Mesodermal cell (in vitro differentiated cells): ENCODE data around the gene ACER2.
A peak's percentile ranks its signal among the peaks of the same experiment; 100 is the strongest.

Experiments used
- H3K27ac ChIP-seq: 2 replicates; pipeline ENCODE4 v1.7.0; 2013; ENCODE audit warnings: mild to moderate bottlenecking, low read depth, low read length, moderate library complexity; ENCODE audit not compliant: severe bottlenecking
- H3K36me3 ChIP-seq: 2 replicates; pipeline ENCODE4 v1.7.1; 2013; ENCODE audit warnings: mild to moderate bottlenecking, low read length, moderate library complexity; ENCODE audit not compliant: control insufficient read depth, insufficient read depth
- H3K4me1 ChIP-seq: one replicate; pipeline ENCODE4 v1.7.1; 2013; ENCODE audit warnings: mild to moderate bottlenecking, low read length; ENCODE audit not compliant: insufficient read depth, control insufficient read depth, poor library complexity, severe bottlenecking
- H3K4me3 ChIP-seq: 2 replicates; pipeline ENCODE4 v1.7.0; 2013; ENCODE audit warnings: low read length, control low read depth, mild to moderate bottlenecking; ENCODE audit not compliant: insufficient read depth, poor library complexity, severe bottlenecking; ENCODE audit errors: extremely low read depth
- H3K9me3 ChIP-seq: 2 replicates; pipeline ENCODE4 v1.7.1; 2013; ENCODE audit warnings: mild to moderate bottlenecking, low read length, moderate library complexity; ENCODE audit not compliant: control insufficient read depth
- WGBS, 2 experiments: methylation state at CpG; one replicate each; pipeline ENCODE4 v1.1.5; 2013; ENCODE audit warnings: missing lambda C conversion rate in 2 of 2; ENCODE audit not compliant: insufficient coverage in 2 of 2; 5-methylcytosine and 5-hydroxymethylcytosine counted together

Gene ACER2

GRCh38 chr9:19451240-19452087 lies 42.7 kb downstream of the ACER2 start:
- Histone ChIP-seq H3K27ac (no peak overlapping the region), H3K4me1 (no peaks in the 10 kb centered on the region), H3K4me3 (no peak overlapping the region), H3K9me3 (no peaks in the 10 kb centered on the region), H3K36me3 (peaks cover 14% of the 10 kb centered on the region)
- 89 to 94% methylated on average over 9 of the region's 9 CpGs for WGBS, 2 experiments

GRCh38 chr9:19456426-19456825 lies 47.6 kb downstream of the ACER2 start:
- Histone ChIP-seq H3K36me3 (peaks cover 5% of the 10 kb centered on the region), H3K4me1 (no peaks in the 10 kb centered on the region), H3K9me3 (no peaks in the 10 kb centered on the region), H3K27ac (no peak overlapping the region), H3K4me3 (no peak overlapping the region)
- WGBS, 2 experiments: 60 to 86% methylated on average over 2 to 3 of the region's 3 CpGs

GRCh38 chr9:19456996-19457692 lies 48.3 kb downstream of the ACER2 start:
- no peaks in the 10 kb centered on the region for H3K36me3 ChIP-seq
- no peaks in the 10 kb centered on the region for H3K4me1 ChIP-seq
- WGBS, 2 experiments: 21 to 36% methylated on average over 9 to 10 of the region's 12 CpGs
- H3K4me3 ChIP-seq: no peak overlapping the region
- no peaks in the 10 kb centered on the region for H3K9me3 ChIP-seq
- H3K27ac ChIP-seq: no peak overlapping the region

GRCh38 chr9:19457693-19458009 lies 48.8 kb downstream of the ACER2 start:
- no peaks in the 10 kb centered on the region for H3K9me3 ChIP-seq
- no peak overlapping the region for H3K27ac ChIP-seq
- no peaks in the 10 kb centered on the region for H3K4me1 ChIP-seq
- H3K36me3 ChIP-seq: no peaks in the 10 kb centered on the region
- H3K4me3 ChIP-seq: no peak overlapping the region
- WGBS, 2 experiments: 0 to 8% methylated on average over 1 of the region's 5 CpGs

GRCh38 chr9:19460243-19460642 lies 51.4 kb downstream of the ACER2 start:
- no peaks in the 10 kb centered on the region for H3K36me3 ChIP-seq
- H3K9me3 ChIP-seq: peaks cover 6% of the 10 kb centered on the region
- H3K4me3 ChIP-seq: no peak overlapping the region
- WGBS, 2 experiments: 89 to 91% methylated on average over 3 to 5 of the region's 6 CpGs
- H3K4me1 ChIP-seq: no peaks in the 10 kb centered on the region
- no peak overlapping the region for H3K27ac ChIP-seq

- peaks cover 6% of the 10 kb centered on the region for H3K9me3 ChIP-seq
- no peaks in the 10 kb centered on the region for H3K4me1 ChIP-seq
- WGBS, 2 experiments: 95 to 96% methylated on average over 9 to 19 of the region's 26 CpGs
- no peak overlapping the region for H3K27ac ChIP-seq
- H3K4me3 ChIP-seq: no peak overlapping the region
- H3K36me3 ChIP-seq: no peaks in the 10 kb centered on the region
These were observed 52.3 kb downstream of the ACER2 start for GRCh38 chr9:19461135-19461534.

GRCh38 chr9:19464061-19464763 lies 55.4 kb downstream of the ACER2 start:
- Histone ChIP-seq H3K27ac (no peak overlapping the region), H3K9me3 (peaks cover 6% of the 10 kb centered on the region), H3K4me3 (peak overlapping the region; percentile 41), H3K4me1 (no peaks in the 10 kb centered on the region), H3K36me3 (no peaks in the 10 kb centered on the region)
- WGBS, 2 experiments: 81 to 85% methylated on average over 17 to 21 of the region's 23 CpGs

- 21 to 29% methylated on average over 35 to 40 of the region's 49 CpGs for WGBS, 2 experiments
- Histone ChIP-seq H3K4me3 (peak overlapping the region; percentile 41), H3K9me3 (peaks cover 6% of the 10 kb centered on the region)
These were observed 56.2 kb downstream of the ACER2 start for GRCh38 chr9:19464764-19465585.

GRCh38 chr9:19465586-19466279 lies 56.9 kb downstream of the ACER2 start:
- WGBS, 2 experiments: 93 to 94% methylated on average over 11 to 12 of the region's 13 CpGs
- Histone ChIP-seq H3K9me3 (peaks cover 6% of the 10 kb centered on the region), H3K36me3 (no peaks in the 10 kb centered on the region), H3K4me3 (no peak overlapping the region), H3K4me1 (no peaks in the 10 kb centered on the region), H3K27ac (no peak overlapping the region)

More at GRCh38 chr9:19464764-19465585, 56.2 kb downstream of the ACER2 start:
- no peaks in the 10 kb centered on the region for H3K4me1 ChIP-seq
- no peaks in the 10 kb centered on the region for H3K36me3 ChIP-seq
- H3K27ac ChIP-seq: no peak overlapping the region

- H3K36me3 ChIP-seq: no peaks in the 10 kb centered on the region
- no peaks in the 10 kb centered on the region for H3K4me1 ChIP-seq
- 59 to 75% methylated on average over 1 to 2 of the region's 2 CpGs for WGBS, 2 experiments
- H3K9me3 ChIP-seq: peaks cover 6% of the 10 kb centered on the region
- no peak overlapping the region for H3K4me3 ChIP-seq
- no peak overlapping the region for H3K27ac ChIP-seq
These were observed 57.5 kb downstream of the ACER2 start for GRCh38 chr9:19466280-19466639.
